Inferior parietal cortex (tissue), 1 donor: Measurements from ENCODE around the gene SHISA7.

Source experiments
- DNase-seq: peaks from one replicate; pipeline ENCODE4 v3.0.0-alpha.2; 2016; ENCODE audit errors: extremely low spot score

Gene SHISA7

DNA sequence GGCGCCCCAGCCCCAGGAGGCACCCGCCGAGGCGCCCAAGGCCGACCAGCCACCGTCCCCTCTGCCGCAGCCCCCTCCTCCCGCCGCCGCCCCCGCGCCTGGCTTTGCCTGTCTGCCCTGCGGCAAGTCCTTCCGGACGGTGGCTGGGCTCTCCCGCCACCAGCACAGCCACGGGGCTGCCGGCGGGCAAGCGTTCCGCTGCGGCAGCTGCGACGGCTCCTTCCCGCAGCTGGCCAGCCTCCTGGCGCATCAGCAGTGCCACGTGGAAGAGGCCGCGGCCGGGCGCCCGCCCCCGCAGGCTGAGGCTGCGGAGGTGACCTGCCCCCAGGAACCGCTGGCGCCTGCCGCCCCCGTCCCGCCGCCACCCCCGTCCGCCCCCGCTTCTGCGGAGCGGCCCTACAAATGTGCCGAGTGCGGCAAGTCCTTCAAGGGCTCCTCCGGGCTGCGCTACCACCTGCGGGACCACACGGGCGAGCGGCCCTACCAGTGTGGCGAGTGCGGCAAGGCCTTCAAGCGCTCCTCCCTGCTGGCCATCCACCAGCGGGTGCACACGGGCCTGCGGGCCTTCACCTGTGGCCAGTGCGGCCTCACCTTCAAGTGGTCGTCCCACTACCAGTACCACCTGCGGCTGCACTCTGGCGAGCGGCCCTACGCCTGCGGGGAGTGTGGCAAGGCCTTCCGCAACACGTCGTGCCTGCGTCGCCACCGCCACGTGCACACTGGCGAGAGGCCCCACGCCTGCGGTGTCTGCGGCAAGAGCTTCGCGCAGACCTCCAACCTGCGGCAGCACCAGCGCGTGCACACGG, 39.3 kb upstream of the SHISA7 start:
- no peak for DNase-seq

DNA sequence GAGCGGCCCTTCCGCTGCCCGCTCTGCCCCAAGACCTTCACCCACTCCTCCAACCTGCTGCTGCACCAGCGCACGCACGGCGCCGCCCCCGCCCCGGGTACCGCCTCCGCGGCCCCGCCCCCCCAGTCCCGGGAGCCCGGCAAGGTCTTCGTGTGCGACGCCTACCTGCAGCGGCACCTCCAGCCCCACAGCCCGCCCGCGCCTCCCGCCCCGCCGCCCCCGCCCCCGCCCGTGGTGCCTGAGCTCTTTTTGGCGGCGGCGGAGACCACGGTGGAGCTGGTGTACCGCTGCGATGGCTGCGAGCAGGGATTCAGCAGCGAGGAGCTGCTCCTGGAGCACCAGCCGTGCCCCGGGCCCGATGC, 38.7 kb upstream of the SHISA7 start:
- DNase-seq: no peak

DNA sequence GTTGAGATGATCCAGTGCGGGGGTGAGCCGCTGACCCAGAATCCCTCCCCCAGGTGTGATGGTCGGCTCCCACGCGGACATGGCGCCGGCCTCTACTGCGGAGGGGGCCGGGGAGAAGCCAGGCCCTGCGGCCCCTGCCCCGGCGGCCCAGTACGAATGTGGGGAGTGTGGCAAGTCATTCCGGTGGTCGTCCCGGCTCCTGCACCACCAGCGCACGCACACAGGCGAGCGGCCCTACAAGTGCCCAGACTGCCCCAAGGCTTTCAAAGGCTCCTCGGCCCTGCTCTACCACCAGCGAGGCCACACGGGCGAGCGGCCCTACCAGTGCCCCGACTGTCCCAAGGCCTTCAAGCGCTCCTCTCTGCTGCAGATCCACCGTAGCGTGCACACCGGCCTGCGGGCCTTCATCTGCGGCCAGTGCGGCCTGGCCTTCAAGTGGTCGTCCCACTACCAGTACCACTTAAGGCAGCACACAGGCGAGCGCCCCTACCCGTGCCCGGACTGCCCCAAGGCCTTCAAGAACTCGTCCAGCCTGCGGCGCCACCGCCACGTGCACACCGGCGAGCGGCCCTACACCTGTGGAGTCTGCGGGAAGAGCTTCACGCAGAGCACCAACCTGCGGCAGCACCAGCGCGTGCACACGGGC, 38.2 kb upstream of the SHISA7 start:
- no peak for DNase-seq

DNA sequence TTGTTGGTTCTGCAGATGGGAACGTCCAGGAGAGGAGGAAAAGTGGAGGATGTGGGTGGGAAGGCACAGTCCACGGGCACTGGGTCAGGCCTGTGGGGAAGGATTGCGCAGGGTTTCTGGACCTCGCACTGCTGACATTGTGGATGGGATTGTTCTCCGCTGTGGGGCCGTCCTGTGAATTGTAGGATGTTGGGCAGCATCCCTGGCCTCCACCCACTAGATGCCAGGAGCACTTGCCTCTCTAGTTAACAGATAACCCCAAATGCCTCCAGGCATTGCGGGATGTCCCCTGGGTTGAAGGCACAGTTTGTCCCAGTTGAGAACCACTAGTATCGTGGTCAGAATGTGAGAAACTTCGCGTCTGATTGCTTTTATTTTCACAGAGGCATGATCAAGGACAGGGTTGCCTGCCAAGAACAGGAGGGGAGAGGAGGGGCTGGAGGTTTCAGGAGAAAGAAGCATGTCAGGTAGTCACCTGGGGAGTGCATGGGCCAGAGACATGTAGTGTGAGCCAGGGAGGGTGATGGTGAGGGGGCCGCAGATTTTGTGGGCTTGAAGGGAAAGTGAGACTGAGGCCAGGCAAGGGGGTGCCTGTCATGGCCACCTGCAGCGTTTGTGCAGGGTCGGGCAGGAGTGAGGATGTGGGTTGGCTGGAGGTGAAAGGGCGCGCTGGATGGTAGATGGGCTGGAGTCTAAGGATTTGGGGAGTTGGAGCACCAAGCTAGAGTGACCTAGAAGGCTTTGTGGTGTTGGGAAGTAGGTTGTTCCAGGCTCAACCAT, 36.5 kb upstream of the SHISA7 start:
- DNase-seq: no peak

- no peak for DNase-seq
Measured at GRCh38 chr19:55479045-55479444, 35.9 kb upstream of the SHISA7 start.

GRCh38 chr19:55478364-55478763, 35.3 kb upstream of the SHISA7 start:
- no peak for DNase-seq

DNA sequence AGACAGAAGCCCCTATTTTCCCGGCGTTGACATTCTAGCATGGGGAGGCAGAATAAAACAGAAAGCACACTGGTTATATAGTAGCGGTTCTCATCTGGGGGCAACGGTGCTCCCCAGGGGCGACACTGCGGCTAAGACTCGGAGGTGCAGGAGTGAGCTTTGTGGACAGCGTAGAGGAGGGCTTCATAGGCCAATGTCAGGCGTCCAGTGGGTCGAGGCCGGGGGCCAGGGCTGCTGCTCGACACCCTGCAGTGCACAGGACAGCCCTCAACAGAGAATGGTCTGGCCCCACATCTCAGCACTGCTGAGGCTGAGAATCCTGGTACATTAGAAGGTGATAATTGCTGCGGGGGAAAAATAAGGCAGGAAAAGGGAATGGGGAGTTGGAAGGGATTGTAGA, 34.8 kb upstream of the SHISA7 start:
- DNase-seq: no peak

DNA sequence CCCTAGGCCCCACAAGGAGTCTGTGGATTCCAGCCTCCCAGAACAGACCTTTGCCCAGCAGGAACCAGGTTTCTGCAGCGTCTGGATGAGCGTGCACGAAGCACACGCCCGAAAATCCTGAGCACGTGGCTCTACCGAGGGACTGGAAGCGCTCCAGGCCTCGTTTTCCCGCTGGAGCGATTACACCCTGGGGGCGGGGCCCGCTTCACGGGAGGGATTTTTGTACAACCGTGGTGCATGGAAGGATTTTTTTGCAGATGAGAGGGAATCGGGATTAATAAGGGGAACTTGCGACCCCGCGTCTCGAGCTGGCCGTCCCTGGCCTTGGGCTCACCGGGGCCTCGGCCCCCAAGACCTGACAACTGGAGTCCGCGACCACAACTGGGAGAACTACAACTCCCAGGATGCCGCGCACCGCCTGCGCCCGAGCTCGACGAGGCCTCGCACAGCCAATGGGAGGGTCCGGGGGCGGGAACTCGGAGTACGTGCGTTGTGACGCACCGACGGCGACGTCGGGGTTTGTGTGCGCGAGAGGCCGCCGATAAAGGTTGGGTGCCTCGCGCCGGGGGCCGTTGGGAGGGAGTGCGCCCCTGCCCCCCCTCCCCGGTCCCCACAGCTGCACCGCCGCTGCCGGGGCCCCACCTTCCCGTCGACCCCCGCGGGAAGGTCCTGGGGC, 33.1 kb upstream of the SHISA7 start, which contains the start of gene ZNF628:
ZNF628 (plus strand) TSS at position 518 of the 676 bp plus-strand sequence. CDS start 3,294 bp downstream, outside the sequence.
- peak; percentile 96 for DNase-seq

DNA sequence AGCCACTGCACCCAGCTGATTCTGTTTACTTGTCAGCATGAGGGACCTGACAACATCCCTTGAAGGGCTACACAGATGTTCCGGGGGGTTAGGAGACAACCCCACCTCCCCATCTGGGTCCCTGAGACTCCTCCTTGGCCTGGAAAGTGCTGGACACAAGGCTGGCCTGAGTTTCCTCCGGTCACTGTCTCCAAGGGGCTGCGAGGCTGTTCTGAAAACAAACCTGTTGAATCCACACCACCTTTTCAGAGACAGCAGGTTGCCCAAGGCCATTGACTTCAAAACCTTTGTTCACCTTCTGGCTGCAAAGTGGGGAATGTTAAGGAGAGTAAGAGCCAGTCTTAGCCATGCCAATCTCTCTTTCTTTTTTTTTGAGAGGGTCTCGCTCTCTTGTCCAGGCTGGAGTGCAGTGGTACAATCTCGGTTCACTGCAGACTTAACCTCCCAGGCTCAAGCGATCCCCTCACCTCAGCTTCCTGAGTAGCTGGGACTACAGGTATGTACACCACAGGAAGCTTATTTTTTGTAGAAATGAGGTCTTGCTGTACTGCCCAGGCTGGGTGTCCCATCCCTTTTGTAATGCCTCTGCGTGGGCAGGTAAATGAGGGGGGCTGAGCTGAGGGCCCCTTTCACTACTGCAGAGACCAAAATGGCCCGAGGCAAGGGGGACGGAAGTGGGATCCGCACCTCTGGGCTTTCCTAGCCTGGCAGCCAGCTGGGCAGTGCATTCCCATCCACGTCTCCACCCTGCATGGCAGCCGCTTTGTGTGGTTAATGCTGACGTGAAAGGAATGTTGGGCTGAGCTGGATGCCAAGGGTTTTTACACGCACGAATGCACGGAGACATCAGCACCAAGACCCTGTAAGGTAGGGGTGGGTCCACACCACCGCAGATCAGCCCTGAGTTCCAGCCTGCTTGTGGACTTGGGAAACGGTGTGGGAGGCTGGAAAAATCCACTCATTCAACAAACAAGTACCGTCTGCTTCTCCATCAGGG, 31.5 kb upstream of the SHISA7 start:
- DNase-seq: no peak

DNA sequence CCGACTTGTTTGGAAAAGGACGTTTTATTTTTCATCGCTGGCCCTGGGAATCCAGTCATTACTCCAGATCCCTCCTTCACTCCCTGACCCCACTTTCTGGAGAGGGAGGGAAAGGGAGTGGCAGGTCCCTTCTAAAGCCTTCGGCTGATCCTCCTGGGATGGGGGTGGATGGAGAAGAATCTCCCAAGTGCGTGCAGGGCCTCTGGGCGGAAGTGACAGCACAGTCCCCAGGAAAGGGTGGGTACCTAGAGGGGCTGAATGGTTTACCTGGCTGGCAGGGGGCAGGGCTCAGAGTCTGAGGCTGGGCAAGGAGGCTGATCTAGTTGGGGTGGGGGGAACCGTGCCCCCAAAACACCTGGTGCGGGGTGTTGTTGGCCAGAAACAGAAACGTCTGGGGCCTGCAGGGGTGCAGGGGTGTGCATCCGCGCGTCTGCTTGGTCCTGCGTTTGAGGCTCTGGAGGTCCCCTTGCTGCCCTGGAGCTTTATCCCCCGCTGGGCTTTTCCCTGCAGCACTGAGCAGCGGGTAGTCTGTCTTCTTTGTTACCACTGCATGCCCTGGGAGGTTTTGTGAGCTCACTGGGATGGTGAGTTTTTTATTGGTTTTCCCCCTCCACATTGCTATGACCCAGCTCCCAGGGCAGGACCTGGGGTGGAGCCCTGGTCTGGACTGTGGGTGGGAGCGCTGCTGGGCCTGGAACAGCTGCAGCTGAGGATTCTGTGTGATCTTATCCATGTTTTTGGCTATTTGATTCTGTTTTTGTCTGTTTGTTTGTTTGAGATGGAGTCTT, 30.3 kb upstream of the SHISA7 start:
- no peak for DNase-seq

DNA sequence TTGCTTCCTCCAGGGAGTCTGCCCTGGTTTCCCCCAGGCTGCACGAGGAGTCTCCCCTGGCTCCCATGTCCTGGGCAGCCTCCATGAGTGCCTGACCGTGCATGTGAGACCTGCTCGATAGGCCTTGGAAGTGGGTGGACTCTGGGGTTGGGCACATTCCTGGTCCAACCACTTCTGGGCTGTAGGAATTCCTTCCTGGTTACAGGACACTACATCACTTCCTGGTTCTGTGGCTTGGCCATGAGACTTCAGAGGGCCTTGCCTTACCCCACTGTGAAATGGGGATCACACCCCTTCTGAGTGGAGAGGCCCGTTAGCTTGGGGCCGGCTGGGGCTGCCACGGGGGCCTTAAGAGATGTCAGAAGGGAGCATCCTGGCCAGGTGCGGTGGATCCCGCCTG, 29.4 kb upstream of the SHISA7 start:
- no peak for DNase-seq

GRCh38 chr19:55471266-55471665, 28.2 kb upstream of the SHISA7 start:
- DNase-seq: no peak

DNA sequence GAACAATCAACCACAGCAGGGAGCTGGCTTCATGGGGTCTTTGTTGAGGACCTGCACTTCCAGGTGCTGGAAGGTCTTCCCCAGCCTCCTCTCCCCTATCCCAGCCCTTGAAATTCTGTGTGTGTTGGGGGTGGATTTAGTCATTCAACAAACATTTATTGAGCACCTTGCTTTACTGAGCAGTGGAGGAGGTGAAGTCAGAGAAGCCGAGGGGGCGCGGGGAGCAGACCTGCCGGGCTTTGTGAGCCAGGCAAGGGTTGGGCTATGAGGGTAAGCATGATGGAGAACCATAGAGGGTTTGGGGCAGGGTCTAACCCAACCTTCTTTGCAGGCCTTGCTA, 24.9 kb upstream of the SHISA7 start:
- no peak for DNase-seq

DNA sequence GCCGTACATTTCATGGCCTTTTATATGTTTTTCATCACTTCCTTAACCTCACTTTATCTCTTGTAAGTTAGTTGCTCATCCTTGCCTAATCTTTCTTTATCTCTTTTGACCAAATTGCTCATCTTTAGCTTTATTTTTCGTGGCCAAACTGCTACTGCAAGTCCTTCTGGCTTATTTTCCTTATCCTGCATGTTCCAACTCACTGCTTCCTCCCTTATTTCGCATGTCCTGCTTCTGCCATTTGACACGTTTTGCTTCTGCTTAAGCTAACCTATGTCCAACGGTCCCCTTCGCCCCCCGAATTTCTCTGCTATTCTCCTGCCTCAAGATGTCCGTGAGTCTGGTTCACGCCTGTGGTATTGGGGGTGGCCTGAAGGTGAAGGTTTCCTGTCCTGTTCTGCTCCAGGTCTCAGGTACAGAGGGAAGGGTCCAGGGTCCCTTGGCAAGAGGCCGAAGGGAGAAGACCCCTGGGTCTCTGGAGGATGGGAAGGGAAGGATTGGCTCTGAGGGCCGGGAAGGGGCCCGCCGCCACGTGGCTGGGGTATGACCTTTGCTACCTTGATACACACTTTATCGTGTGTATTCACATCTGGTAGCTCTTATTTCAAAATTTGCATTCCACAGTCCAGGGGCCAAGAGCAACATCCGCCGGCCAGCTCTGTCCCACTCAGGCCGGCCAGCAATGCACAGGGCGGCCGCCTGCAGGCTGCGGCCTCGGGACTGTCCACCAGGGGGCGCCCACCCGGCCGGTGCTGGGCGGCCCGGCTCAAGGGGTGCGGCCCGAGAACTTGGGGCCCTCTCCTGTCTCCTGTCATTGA, 24.3 kb upstream of the SHISA7 start:
- no peak for DNase-seq

DNA sequence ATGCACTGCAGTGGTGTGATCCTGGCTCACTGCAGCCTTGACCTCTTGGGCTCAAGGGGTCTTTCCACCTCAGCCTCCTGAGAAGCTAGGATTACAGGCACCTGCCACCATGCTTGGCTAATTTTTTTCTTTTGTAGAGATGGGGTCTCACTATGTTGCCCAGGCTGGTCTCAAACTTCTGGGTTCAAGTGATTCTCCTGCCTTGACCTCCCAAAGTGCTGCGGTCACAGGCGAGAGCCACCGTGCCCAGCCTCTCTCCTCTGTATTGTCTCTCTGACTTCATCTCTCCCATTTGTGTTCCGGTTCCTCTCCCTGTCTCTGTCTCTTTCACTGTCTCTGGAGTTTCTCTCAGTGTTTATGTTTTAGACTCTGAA, 23.1 kb upstream of the SHISA7 start:
- no peak for DNase-seq

- DNase-seq: no peak
Measured at GRCh38 chr19:55465460-55466240, 22.6 kb upstream of the SHISA7 start.

GRCh38 chr19:55464662-55465054, 21.6 kb upstream of the SHISA7 start, which contains the start of gene C19orf85:
Gene C19orf85 (minus strand): TSS chr19:55464751. CDS start chr19:55464554, 197 bp downstream.
- no peak for DNase-seq

DNA sequence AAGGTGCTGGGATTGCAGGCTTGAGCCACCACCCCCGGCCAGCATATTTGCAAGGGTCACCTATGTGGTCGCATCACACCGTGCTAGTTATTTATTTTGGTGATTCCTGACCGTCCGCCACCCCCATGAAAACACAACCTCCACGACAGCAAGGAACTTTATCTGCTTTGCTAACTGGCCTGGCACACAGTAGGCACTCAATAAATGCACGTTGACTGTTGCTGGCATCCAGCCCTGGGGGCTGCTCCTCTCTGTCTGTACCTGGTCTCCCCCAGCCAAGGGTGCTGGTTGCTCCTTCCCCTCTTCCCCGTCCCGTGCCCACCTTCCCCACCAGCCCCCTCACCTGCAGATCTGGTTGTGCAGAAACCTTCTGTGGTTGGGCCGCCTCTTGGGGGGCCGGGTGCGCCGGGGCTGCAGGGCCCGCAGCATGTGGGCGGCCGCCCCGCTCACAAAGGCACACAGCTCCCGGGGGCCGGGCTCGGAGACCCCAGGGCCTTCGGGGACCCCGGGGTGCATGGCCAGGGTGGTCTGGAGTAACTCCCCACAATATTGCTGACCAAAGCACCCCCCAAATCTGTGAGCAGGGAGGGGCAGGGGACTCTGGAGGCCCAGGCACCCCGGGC, 21.1 kb upstream of the SHISA7 start:
- no peak for DNase-seq
